Inflammatory macrophage treated with lipopolysaccharide for 1 hour (primary cell): ENCODE measurements around the gene BRMS1.
A peak's percentile ranks its signal among the peaks of the same experiment; 100 is the strongest.
"Not testable (repeated sequence)": the region's sequence is repeated elsewhere in the genome, so short reads cannot be mapped to it uniquely, and the experiment has no call there.

ENCODE experiments used
- DNase-seq, 2 donors: peaks; one replicate each; pipeline ENCODE4 v3.0.0-alpha.2; 2020 to 2022

Gene BRMS1

GRCh38 chr11:66362481-66363147 is 17.7 kb upstream of the BRMS1 start:
- DNase-seq, result no peak

DNA sequence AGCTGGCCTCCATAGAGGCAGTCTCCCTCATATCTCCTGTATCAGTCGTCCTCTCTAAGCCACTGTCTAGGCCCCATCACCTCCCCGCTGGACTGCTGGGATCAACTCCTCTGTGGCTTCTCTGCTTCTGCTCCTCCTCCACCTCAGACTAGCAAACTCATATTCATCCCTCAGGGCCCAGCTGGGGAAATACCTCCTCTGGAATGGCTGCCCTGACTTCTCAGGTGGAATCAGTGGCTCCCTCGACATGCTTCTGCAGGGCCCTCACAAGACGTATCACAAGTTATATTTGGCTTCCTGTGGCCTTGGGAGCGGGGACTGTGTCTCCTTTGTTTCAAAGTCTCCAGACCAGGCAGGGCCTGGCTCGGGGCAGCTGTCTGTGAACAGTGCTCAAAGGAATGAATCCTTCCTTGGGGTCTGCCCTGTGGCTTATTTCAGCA is 16.6 kb upstream of the BRMS1 start:
- no peak for DNase-seq

GRCh38 chr11:66360406-66361073 is 15.6 kb upstream of the BRMS1 start:
- DNase-seq, result no peak

- no peak for DNase-seq
Measured at GRCh38 chr11:66359662-66360087, 14.8 kb upstream of the BRMS1 start.

- not testable (repeated sequence) for DNase-seq
Measured at GRCh38 chr11:66350560-66351235, 5.8 kb upstream of the BRMS1 start.

- no peak for DNase-seq
Measured at GRCh38 chr11:66349084-66349386, 4.1 kb upstream of the BRMS1 start.

GRCh38 chr11:66347425-66348276 is 2.7 kb upstream of the BRMS1 start, which contains the start of gene B4GAT1:
B4GAT1 (minus strand) TSS chr11:66347629; CDS start chr11:66347545, 84 bp downstream.
- DNase-seq, result peak; percentile 76 to 78

DNA sequence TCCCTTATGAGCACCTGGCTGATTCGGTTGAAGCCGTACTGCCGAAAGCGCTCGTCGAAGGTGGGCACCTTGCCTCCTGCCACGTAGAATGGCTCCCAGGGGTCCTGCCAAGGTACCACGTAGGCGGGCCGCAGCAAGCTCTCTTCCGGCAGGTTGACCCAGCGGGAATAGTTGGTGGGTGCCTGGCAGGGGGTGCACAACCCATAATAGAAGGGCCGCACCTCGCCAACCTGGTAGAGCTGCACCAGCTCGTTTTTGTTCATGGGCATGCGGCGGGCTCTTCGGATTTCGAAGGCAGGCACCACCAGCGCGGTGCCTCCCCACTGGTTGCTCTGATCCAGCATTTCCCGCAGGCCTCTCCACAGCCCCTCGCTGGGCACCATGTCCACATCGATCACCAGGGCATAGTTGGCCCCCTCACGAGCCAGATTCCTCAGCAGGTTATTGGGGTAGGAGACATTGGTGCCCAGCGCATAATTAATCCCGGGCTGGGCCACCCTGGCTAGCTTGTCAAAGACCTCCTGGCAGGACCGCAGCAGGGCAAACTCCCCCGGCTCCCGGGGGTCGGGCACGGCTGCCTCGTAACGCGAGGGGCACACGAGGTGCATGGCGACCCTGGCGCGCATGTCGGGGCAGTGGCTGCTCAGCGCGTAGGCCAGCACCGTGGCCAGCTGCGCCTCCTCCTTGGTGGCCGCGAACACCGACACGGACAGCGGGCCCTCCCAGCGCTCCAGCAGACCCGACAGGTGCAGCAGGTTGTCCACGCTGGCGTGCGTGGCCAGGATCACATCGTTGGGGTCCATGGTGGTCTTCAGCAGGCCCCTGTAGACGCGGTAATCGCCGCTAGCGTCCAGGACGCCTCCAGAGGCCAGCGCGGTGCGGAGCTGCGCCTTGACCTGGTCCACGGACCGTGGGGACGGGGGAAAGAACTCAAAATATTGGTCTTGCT is 1.8 kb upstream of the BRMS1 start:
- DNase-seq, result no peak

- no peak for DNase-seq
Measured at GRCh38 chr11:66345316-66345649, 379 bp upstream of the BRMS1 start.

GRCh38 chr11:66343176-66343575 is 1.7 kb downstream of the BRMS1 start:
- no peak for DNase-seq

DNA sequence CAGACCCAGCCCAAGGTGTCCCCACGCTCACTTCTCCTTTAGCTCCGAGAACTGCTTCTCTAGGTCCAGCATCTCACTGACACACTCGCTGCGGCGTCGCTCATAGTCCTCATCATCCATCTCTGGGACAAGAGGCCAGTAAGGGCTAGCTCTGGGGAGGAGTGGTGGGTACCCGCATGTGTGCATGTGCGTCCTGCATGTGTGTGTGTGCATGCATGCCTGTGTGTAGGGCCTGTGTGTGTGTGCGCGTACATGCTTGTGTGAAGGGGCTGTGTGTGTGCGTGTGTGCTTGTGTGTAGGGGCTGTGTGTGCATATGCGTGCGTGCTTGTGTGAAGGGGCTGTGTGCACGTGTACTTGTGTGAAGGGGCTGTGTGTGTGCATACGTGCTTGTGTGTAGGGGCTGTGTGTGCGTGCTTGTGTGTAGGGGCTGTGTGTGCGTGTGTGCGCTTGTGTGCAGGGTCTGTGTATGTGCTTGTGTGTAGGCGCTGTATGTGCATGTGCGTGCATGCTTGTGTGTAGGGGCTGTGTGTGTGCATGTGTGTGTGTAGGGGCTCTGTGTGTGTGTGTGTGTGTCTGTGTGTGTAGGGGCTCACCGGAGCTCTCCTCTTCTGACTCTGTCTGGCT is 3.3 kb downstream of the BRMS1 start:
- no peak for DNase-seq

- DNase-seq, result no peak
Measured at GRCh38 chr11:66340596-66341501, 4.1 kb downstream of the BRMS1 start.

GRCh38 chr11:66339686-66340483 is 5.0 kb downstream of the BRMS1 start:
- DNase-seq, result no peak

DNA sequence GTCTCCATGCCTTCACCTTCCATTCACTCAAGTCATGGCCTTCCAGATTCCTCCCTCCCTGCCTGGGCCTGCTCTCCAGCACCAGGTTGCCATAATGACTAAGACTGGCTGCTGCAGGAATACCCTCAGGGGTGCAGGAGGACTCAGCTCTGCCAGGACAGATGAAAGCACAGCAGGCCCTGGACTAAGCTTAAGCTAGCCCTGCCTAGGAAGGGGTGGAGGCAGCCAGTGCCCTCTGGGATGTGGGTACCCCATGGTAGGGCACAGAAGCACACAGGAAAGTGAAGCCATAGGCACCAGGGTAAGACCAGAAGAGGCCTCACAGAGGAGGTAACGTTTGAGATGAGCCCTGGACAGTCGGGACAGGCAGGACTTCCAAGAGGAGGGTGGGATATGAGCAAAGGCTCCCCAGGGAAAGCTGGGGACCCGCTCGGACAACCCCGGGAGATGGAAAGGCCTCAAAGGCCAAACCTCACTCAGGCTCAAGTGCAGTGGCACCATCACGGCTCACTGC is 5.7 kb downstream of the BRMS1 start:
- DNase-seq, result no peak

- DNase-seq, result no peak
Measured at GRCh38 chr11:66338276-66339161, 6.4 kb downstream of the BRMS1 start.

GRCh38 chr11:66337103-66337899 is 7.6 kb downstream of the BRMS1 start:
- DNase-seq, result no peak
